Superior temporal gyrus (tissue), 1 donor: ENCODE measurements around the gene TTLL11.

ENCODE experiments used
- DNase-seq: peaks from one replicate; pipeline ENCODE4 v3.0.0-alpha.2; 2016; ENCODE audit errors: extremely low spot score

The TTLL11 gene

GRCh38 chr9:121855476-121855875 is 237.6 kb downstream of the TTLL11 start:
- DNase-seq, result no peak

- no peak for DNase-seq
These were observed 239.3 kb downstream of the TTLL11 start for GRCh38 chr9:121853617-121854395.

- DNase-seq, result no peak
These were observed 240.2 kb downstream of the TTLL11 start for GRCh38 chr9:121852651-121853616.

GRCh38 chr9:121852241-121852640 is 240.9 kb downstream of the TTLL11 start:
- DNase-seq, result no peak

DNA sequence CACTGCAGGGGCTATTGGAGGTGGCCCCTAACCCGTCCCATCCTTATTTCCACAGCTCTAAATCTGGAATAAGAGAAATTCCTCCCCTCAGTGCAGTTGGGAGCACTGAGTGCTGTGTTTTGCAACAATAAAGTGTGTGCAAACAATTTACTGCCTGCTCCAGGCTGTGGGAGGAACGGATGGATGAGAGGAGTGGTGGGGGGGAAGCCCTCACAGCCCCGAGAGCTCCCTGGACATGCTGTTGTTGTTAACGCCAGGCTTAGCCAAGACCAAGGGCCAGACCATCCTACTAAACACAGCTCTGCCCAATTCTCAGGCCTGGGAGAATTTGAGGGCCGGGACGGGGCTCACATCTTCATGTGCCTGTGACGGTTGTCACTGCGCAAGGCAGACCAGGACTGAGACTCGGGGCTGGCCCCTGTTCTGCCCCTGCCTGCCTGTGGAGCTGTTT is 241.4 kb downstream of the TTLL11 start:
- no peak for DNase-seq

GRCh38 chr9:121850366-121850765 is 242.7 kb downstream of the TTLL11 start:
- DNase-seq, result no peak

DNA sequence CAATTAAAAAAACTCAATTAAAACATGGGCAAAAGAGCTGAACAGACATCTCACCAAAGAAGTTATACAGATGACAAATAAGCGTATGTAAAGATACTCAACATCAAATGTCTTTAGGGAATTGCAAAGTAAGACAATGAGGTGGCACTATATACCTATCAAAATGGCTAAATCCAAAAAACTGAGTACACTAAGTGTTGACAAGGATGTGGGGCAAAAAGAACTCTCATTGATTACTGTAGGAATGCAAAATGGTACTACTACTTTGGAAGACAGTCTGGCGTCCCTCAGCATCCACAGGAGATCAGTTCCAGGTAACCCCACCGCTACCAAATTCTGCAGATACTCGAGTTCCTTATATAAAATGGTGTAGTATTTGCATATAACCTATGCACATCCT is 243.6 kb downstream of the TTLL11 start:
- no peak for DNase-seq

DNA sequence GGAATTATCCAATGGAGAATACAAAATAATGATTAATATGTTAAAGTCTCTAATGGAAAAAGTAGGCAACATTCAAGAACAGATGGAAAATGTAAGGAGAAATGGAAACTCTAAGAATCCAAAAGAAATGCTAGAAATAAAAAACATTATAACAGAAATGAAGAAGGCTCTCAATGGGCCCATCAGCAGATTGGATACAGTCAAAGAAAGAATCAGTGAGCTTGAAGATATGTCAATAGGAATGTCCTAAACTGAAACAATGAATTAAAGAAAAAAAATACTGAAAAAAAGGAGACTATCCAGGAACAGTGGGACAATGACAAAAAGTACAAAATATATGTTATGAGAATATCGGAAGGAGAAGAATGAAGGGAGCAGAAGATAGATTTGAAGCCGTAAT is 248.5 kb downstream of the TTLL11 start:
- DNase-seq, result no peak

- DNase-seq, result no peak
These were observed 249.0 kb downstream of the TTLL11 start for GRCh38 chr9:121844098-121844497.

DNA sequence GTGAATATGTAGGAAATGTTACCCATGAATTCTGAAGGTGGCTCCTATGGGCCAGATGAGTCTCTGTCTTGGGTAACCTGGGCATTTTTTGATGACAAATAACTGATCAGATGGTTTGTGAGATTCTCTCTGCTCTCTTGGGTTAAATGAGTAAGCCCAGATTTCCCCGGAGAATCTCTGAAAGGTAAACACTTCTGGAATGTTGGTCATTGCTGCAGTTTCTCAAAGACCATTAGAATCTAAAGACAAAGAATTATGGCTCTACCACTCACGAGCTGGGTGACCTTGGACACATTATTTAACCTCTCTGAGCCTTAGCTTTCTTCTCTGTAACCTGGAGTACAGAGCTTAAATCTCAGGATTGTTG is 250.5 kb downstream of the TTLL11 start:
- no peak for DNase-seq

- DNase-seq, result no peak
These were observed 251.1 kb downstream of the TTLL11 start for GRCh38 chr9:121841771-121842611.

DNA sequence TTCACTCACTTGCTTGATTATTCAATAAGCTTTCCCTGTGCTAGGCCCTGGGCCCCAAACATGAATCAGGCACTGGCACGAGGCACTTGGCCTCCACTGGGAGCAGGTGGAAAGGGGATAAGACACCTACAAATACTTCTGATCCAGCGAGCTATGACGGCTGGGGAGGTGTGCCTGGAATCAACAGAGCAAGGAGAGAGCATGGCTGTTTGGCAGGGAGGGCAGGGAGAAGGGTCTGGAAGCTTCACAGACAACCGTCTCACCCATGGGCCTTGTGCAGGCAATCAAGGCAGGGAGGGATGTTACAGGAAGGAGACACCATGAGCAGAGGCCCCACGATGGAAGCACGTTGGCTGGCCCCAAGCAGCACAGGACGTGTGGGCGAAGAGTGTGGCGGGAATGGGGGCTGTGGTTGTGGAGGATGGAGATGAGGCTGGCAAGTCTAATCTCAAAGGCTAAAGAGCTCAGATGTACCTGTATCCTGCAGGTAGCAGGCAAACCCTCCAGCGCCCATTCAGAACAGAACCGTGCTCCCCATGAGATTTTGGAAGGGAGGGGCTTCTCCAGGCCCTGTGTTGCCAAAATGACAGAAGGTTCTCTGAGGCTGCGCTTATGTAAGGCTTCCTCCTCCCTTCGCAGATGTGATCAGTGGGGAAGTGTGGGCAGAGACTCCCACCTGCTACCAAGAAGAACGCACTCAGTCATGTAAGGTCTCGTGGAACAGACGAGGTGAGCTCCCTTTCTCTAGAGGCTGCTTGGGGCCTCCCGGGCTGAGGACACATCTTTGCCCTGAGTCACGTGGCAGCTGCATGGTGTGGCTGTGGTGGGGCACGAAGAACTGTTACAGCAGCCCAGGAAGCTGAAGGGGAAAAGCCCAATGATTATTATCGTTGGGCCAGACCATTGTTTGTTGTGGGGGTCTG is 252.0 kb downstream of the TTLL11 start:
- DNase-seq, result peak; percentile 47

DNA sequence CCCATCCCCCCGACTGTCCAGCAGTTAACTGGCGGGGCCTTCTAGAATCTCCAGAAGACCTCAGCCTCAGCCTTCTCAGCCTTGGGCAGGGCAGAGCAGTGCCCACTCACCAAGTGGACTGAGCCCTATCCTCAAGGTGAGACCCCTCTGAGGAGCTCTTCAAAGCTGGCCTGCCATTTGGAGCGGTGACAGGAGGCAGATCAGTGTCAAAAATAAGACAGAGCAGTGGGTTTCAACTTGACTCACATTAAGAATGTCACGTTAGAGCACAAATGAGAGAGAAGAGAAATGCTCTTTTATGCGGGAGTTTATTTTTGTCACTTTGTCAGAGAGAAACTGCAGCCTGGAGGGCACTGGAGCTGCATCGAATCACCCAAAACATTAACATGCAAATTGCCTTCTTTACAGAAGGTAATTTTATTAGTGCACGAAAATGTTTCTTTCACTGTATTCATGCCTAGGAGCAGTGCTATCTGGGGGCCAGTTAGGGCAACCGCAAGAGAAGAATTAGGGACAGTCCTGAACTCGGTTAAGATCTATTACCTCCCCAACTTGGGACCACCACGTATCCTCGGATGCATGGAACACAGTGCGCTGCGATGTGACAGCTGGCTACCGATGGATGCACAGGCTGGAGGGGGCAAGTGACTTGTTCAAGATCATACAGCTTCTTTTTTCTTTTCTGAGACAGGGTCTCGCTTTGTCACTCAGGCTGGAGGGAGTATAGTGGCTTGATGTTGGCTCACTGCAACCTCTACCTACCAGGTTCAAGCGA is 253.2 kb downstream of the TTLL11 start:
- no peak for DNase-seq

DNA sequence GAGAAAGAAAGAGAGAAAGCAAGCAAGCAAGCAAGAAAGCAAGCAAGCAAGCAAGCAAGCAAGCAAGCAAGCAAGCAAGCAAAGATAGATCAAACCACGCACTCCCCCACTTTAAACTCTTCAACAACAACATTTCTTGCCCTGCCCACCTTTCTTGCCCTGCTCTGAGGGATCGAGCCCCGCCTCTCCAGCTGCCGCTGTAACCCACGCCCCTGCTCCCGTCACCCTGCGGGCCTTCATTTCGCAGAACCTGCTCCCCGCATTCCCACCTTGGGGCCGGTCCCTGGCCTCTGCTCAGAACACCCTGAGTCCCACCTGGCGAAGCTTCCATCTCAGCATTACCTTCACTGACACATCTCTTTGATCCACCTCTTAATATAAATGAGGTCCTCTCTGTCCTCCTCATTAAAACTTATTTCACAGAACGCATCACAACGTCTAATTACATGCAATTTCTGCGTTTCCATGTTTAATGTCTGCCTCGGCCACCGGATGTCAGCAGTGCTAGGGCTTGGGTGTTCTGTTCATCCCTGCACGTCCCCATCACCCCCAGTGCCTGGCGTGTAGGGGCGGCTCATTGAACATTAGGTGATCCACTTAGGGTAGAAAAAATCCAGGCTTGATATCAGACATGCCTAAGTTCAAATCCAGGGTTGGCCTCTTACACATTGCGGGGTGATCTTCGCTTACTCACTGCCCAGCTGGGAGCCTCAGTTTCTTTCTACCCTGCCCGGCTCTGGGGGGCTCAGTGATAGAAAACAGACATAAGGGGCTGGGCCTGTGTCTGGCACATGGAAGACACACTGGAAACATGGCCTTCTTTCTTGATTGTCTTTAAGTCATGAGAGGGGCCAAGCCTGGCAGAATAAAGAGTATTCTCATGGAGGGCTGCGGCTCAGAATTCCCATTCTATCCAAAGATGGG is 254.1 kb downstream of the TTLL11 start:
- DNase-seq, result no peak

DNA sequence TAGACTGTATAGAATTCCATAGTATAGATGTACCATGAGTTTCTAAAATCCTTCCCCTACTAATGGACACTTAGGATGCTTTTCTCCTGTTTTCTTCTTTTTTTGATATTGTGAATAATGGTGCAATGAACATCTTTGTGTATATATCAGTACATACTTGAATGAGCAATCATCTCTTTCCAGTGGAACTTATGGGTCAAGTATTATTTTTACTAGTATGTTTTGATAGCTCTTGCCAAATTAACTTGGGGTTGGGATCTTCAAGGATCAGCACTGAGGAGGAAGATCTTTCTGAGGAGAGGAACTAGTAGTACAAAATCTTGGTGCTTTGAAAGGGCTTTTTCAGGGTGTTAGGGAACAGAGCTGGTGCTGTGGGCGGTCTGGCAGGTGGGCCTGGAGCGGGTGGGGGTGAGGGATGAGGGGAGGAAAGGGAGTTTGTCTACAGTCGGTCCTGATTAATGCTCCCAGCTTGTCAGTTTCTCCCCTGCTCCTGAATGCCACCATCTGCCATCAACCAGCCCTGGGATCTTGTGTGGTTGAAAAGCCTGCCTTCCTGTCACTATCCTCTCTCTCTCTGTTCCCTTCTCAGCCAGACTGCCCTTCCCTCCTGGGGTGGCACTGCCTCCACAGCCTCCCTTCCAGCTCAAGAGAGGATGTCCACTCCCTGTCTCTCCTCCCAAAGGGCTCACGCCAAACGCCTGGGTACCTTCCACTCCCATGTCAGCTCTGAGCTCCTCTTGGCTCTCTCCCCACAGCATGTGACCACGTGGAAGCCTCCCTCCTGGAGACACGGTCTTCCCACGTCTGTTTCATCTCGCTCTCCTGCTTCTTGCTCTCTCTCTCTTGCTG is 255.8 kb downstream of the TTLL11 start:
- peak; percentile 67 for DNase-seq

- DNase-seq, result no peak
These were observed 256.7 kb downstream of the TTLL11 start for GRCh38 chr9:121836366-121836885.

- DNase-seq, result no peak
These were observed 257.3 kb downstream of the TTLL11 start for GRCh38 chr9:121835587-121836365.
